RWPE2 (cell line): ENCODE measurements around the gene ATF4.

Experiments used
- ATAC-seq: fragments of 200-7000 bp; cut with Tn5 transposase; 3 replicates; pipeline ENCODE4 v1.9.1; 2021; ENCODE audit warnings: low read depth
- DNase-seq: peaks from one replicate; pipeline ENCODE4 v3.0.0-alpha.2; 2020; ENCODE audit warnings: low spot score
- H3K27ac ChIP-seq: fragments of 450-650 bp; 2 replicates; pipeline ENCODE4 v1.5.1; 2017; ENCODE audit warnings: mild to moderate bottlenecking; ENCODE audit not compliant: poor library complexity, severe bottlenecking
- H3K27me3 ChIP-seq: fragments of 250-450 bp; sonication (Bioruptor Pico); 2 replicates; pipeline ENCODE4 v1.5.1; 2021; ENCODE audit warnings: mild to moderate bottlenecking, moderate library complexity; ENCODE audit not compliant: insufficient read depth, poor library complexity, severe bottlenecking
- H3K36me3 ChIP-seq: fragments of 250-450 bp; sonication (Bioruptor Pico); 2 replicates; pipeline ENCODE4 v1.5.1; 2020; ENCODE audit warnings: low read depth, mild to moderate bottlenecking, moderate library complexity
- H3K4me1 ChIP-seq: fragments of 250-450 bp; sonication (Bioruptor Pico); 2 replicates; pipeline ENCODE4 v1.5.1; 2021; ENCODE audit warnings: mild to moderate bottlenecking, moderate library complexity; ENCODE audit not compliant: insufficient read depth, poor library complexity, severe bottlenecking
- H3K4me3 ChIP-seq: fragments of 250-450 bp; sonication (Bioruptor Pico); 2 replicates; pipeline ENCODE4 v1.5.1; 2021; ENCODE audit warnings: mild to moderate bottlenecking, moderate library complexity; ENCODE audit not compliant: severe bottlenecking
- H3K9me3 ChIP-seq: fragments of 250-450 bp; sonication (Bioruptor Pico); 2 replicates; pipeline ENCODE4 v1.5.1; 2021; ENCODE audit warnings: mild to moderate bottlenecking, moderate library complexity; ENCODE audit not compliant: severe bottlenecking
- CTCF ChIP-seq: fragments of 450-650 bp; IDR thresholded peaks from one replicate; pipeline ENCODE4 v1.5.1; 2017; ENCODE audit warnings: mild to moderate bottlenecking, moderate library complexity; ENCODE audit not compliant: poor library complexity, severe bottlenecking

ATF4 gene

GRCh38 chr22:39556970-39557841 is 36.8 kb downstream of the ATF4 start:
- ATAC-seq (peak; percentile 35; the same call in 1 of the 3 replicates), DNase-seq (no peak)
- Histone ChIP-seq H3K9me3 (no peaks in the 10 kb centered on the region), H3K27me3 (peaks cover 30% of the 10 kb centered on the region), H3K36me3 (no peaks in the 10 kb centered on the region), H3K27ac (no peak overlapping the region), H3K4me1 (no peaks in the 10 kb centered on the region), H3K4me3 (peak overlapping the region; percentile 13)
- peak; percentile 43 for TF ChIP-seq CTCF

GRCh38 chr22:39558254-39558727 is 37.9 kb downstream of the ATF4 start:
- no peak overlapping the region for H3K4me3 ChIP-seq
- DNase-seq (no peak), ATAC-seq (no peak)
- no peaks in the 10 kb centered on the region for H3K9me3 ChIP-seq
- H3K4me1 ChIP-seq, result no peaks in the 10 kb centered on the region
- TF ChIP-seq CTCF, result no peak
- H3K27ac ChIP-seq, result no peak overlapping the region
- H3K27me3 ChIP-seq, result peaks cover 30% of the 10 kb centered on the region
- H3K36me3 ChIP-seq, result no peaks in the 10 kb centered on the region

- Histone ChIP-seq H3K27me3 (peaks cover 30% of the 10 kb centered on the region), H3K27ac (no peak overlapping the region)
- no peak for ATAC-seq
Observed at GRCh38 chr22:39558950-39559349, 38.6 kb downstream of the ATF4 start.

GRCh38 chr22:39559456-39560105 is 39.2 kb downstream of the ATF4 start:
- H3K4me3 ChIP-seq, result no peak overlapping the region
- H3K4me1 ChIP-seq, result no peaks in the 10 kb centered on the region
- DNase-seq (no peak), ATAC-seq (peak; percentile 44; the same call in 2 of the 3 replicates)
- H3K27me3 ChIP-seq, result peaks cover 30% of the 10 kb centered on the region
- H3K9me3 ChIP-seq, result no peaks in the 10 kb centered on the region
- H3K36me3 ChIP-seq, result no peaks in the 10 kb centered on the region
- peak; percentile 46 for TF ChIP-seq CTCF
- no peak overlapping the region for H3K27ac ChIP-seq

More at GRCh38 chr22:39558950-39559349, 38.6 kb downstream of the ATF4 start:
- no peaks in the 10 kb centered on the region for H3K4me1 ChIP-seq
- no peak overlapping the region for H3K4me3 ChIP-seq
- H3K36me3 ChIP-seq, result no peaks in the 10 kb centered on the region
- DNase-seq, result no peak
- no peak for TF ChIP-seq CTCF
- H3K9me3 ChIP-seq, result no peaks in the 10 kb centered on the region
